ENCODE results near the gene SFRP2. TPM values are rescaled to one million over a fixed set of nuclear protein-coding genes. Genes with fewer than 3 reads are reported as not detected.

Gene SFRP2
- total RNA-seq, 1 experiment from 2014 or later = 0.26 TPM

GRCh38 chr4:153791746-153792617 lies 3.1 kb upstream of the SFRP2 start:
- DNase-seq (ENCODE audit: low read depth, low spot score) (no peak), ATAC-seq (no peak)
- no TSS peak for BruUV-seq (replicated peaks)
- ChIA-PET POLR2A (no interaction called here), CTCF (no interaction called here)
- no peaks in the 10 kb centered on the region; the same call in 1 of the 2 replicates for H3K36me3 ChIP-seq (ENCODE audit: control insufficient read depth, insufficient read depth, low read length)
- H3K4me3 ChIP-seq (ENCODE audit: low read depth in 2 of 2, low read length in 2 of 2) = no peak overlapping the region
- intact Hi-C loops (cut with micrococcal nuclease; ENCODE audit: unreplicated experiment) (loop anchor here (10.0 kb wide), 1 partner anchor 223 kb away; no protein-coding TSS in a partner anchor), in situ Hi-C loops (cut with HindIII; ENCODE audit: low pct_unique_long_range_greater_than_20kb, low sequenced_read_pairs) (no loop called here)
- H3K27me3 ChIP-seq (ENCODE audit: control insufficient read depth, insufficient read depth, low read length) = peaks cover 11% of the 10 kb centered on the region
- no peaks in the 10 kb centered on the region for H3K9me3 ChIP-seq (ENCODE audit: control insufficient read depth, insufficient read depth, low read depth, low read length)
- no peak overlapping the region for H3K27ac ChIP-seq (ENCODE audit: low read length)
- TF ChIP-seq TCF7L2 (IDR thresholded peaks at IDR 0.05; ENCODE audit: low read depth, low read length) = no peak
- TF ChIP-seq CTCF (IDR thresholded peaks at IDR 0.05) = peak; percentile 21; the same call in 1 of the 2 replicates
- TF ChIP-seq SIN3A (IDR thresholded peaks at IDR 0.05; ENCODE audit: borderline replicate concordance, insufficient read depth, low read depth, low read length) = no peak
- no peak for TF ChIP-seq REST (IDR thresholded peaks at IDR 0.05; ENCODE audit: insufficient read depth in 1 of 2, low read depth in 2 of 2, low read length in 1 of 2)
- no peak for TF ChIP-seq POLR2AphosphoS5 (IDR thresholded peaks at IDR 0.05; ENCODE audit: low read depth, low read length)
- H3K4me1 ChIP-seq (ENCODE audit: control insufficient read depth, insufficient read depth, low read length) = no peaks in the 10 kb centered on the region

- no peaks in the 10 kb centered on the region; the same call in 1 of the 2 replicates for H3K36me3 ChIP-seq (ENCODE audit: control insufficient read depth, insufficient read depth, low read length)
- BruUV-seq (replicated peaks) = no TSS peak
- DNase-seq (ENCODE audit: low read depth, low spot score) (no peak), ATAC-seq (peak; percentile 73)
- H3K27ac ChIP-seq (ENCODE audit: low read length) = no peak overlapping the region
- in situ Hi-C loops (cut with HindIII; ENCODE audit: low pct_unique_long_range_greater_than_20kb, low sequenced_read_pairs) (no loop called here), intact Hi-C loops (cut with micrococcal nuclease; ENCODE audit: unreplicated experiment) (loop anchor here (10.0 kb wide), 1 partner anchor 224 kb away; no protein-coding TSS in a partner anchor)
- ChIA-PET POLR2A (interaction anchor here (0.6 kb wide), 1 partner anchor 117 kb away, joined by 3 read pairs; no protein-coding TSS in a partner anchor), CTCF (interaction anchor here (0.7 kb wide), 2 partner anchors 11 to 1221 kb away, joined by 3 to 8 read pairs; no protein-coding TSS in a partner anchor)
- no peak for TF ChIP-seq REST (IDR thresholded peaks at IDR 0.05; ENCODE audit: insufficient read depth in 1 of 2, low read depth in 2 of 2, low read length in 1 of 2)
- peak; percentile 14; the same call in 1 of the 2 replicates for TF ChIP-seq CTCF (IDR thresholded peaks at IDR 0.05)
- TF ChIP-seq SIN3A (IDR thresholded peaks at IDR 0.05; ENCODE audit: borderline replicate concordance, insufficient read depth, low read depth, low read length) = no peak
- peak overlapping the region; percentile 19 to 21; a peak in 3 of 4 replicates for H3K4me3 ChIP-seq (ENCODE audit: low read depth in 2 of 2, low read length in 2 of 2)
- H3K4me1 ChIP-seq (ENCODE audit: control insufficient read depth, insufficient read depth, low read length) = no peaks in the 10 kb centered on the region
- H3K9me3 ChIP-seq (ENCODE audit: control insufficient read depth, insufficient read depth, low read depth, low read length) = no peaks in the 10 kb centered on the region
- peaks cover 15% of the 10 kb centered on the region for H3K27me3 ChIP-seq (ENCODE audit: control insufficient read depth, insufficient read depth, low read length)
Observed at GRCh38 chr4:153790962-153791551, 2.2 kb upstream of the SFRP2 start.
